ENCODE measurements around the gene CD300LG.

DNA sequence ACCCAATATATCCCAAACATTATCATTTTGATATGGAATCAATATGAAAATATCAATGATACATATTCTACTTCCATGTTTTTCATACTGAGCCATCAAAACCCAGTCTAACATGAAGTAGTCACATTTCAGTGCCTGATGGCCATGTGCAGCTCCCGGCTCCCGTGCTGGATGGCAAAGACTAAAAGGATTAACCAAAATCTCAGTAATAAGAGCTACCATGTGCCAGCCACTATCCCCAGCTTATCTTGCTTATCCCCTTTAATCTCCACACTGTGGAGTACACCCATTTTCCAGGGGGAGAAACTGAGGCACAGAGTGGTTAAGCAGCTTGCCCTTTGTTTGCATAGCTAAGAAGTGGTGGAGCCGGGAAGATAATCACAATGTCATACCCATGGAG is 9.2 kb downstream of the CD300LG start:
- TF ChIP-seq, protein P1, sequence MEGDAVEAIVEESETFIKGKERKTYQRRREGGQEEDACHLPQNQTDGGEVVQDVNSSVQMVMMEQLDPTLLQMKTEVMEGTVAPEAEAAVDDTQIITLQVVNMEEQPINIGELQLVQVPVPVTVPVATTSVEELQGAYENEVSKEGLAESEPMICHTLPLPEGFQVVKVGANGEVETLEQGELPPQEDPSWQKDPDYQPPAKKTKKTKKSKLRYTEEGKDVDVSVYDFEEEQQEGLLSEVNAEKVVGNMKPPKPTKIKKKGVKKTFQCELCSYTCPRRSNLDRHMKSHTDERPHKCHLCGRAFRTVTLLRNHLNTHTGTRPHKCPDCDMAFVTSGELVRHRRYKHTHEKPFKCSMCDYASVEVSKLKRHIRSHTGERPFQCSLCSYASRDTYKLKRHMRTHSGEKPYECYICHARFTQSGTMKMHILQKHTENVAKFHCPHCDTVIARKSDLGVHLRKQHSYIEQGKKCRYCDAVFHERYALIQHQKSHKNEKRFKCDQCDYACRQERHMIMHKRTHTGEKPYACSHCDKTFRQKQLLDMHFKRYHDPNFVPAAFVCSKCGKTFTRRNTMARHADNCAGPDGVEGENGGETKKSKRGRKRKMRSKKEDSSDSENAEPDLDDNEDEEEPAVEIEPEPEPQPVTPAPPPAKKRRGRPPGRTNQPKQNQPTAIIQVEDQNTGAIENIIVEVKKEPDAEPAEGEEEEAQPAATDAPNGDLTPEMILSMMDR (IDR thresholded peaks at IDR 0.05; ENCODE audit: low read length): no peak
- no peak for TF ChIP-seq EZH2phosphoT487 (IDR thresholded peaks at IDR 0.05; ENCODE audit: low read length)

All from MM.1S (cell line).